GM12878 (cell line): Measurements from ENCODE around the gene ASB2. TPM values are rescaled to one million over a fixed set of nuclear protein-coding genes. Genes with fewer than 3 reads are reported as not detected.

ENCODE experiments used
- BRCA1 ChIP-seq: IDR thresholded peaks from 2 replicates; pipeline ENCODE4 v1.6.1; 2011; ENCODE audit warnings: low read depth, low read length, improper control_type of control experiment
- CHD2 ChIP-seq: IDR thresholded peaks from 2 replicates; pipeline ENCODE4 v1.6.1; 2011; ENCODE audit warnings: low read depth, low read length, improper control_type of control experiment, borderline replicate concordance
- FOXK2 ChIP-seq: fragments of 450-650 bp; IDR thresholded peaks from 2 replicates; pipeline ENCODE4 v1.6.1; 2017; ENCODE audit warnings: mild to moderate bottlenecking, moderate library complexity
- GABPA ChIP-seq: IDR thresholded peaks from 2 replicates; pipeline ENCODE4 v1.6.1; 2014; ENCODE audit warnings: antibody characterized with exemption, low read depth, mild to moderate bottlenecking, inconsistent platforms
- KDM1A ChIP-seq: fragments of 200-600 bp; sonication (generic); IDR thresholded peaks from 2 replicates; pipeline ENCODE4 v1.6.1; 2016; ENCODE audit warnings: borderline replicate concordance
- MXI1 ChIP-seq: fragments of 150-350 bp; IDR thresholded peaks from 2 replicates; pipeline ENCODE4 v1.6.1; 2011; ENCODE audit warnings: low read depth, mild to moderate bottlenecking, inconsistent platforms, low read length, improper control_type of control experiment
- NFIC ChIP-seq: IDR thresholded peaks from 2 replicates; pipeline ENCODE4 v1.6.1; 2012; ENCODE audit warnings: low read depth, mild to moderate bottlenecking, inconsistent platforms, low read length, moderate library complexity
- NFXL1 ChIP-seq: fragments of 450-650 bp; IDR thresholded peaks from 2 replicates; pipeline ENCODE4 v1.6.1; 2017; ENCODE audit warnings: antibody characterized with exemption, mild to moderate bottlenecking, borderline replicate concordance
- NR2F1 ChIP-seq: fragments of 450-650 bp; conservative IDR thresholded peaks from 2 replicates; pipeline ENCODE4 v1.6.1; 2017; ENCODE audit warnings: mild to moderate bottlenecking
- POLR2AphosphoS2 ChIP-seq: IDR thresholded peaks from 2 replicates; pipeline ENCODE4 v1.6.1; 2011; ENCODE audit warnings: low read depth, mild to moderate bottlenecking, low read length, improper control_type of control experiment, moderate library complexity
- POLR2AphosphoS5 ChIP-seq: IDR thresholded peaks from 2 replicates; pipeline ENCODE4 v1.6.1; 2011; ENCODE audit warnings: mild to moderate bottlenecking, low read length, inconsistent platforms
- SMAD1 ChIP-seq: fragments of 450-650 bp; IDR thresholded peaks from 2 replicates; pipeline ENCODE4 v1.6.1; 2018; ENCODE audit warnings: mild to moderate bottlenecking, low read depth; ENCODE audit not compliant: partially characterized antibody
- SMARCA5 ChIP-seq: fragments of 450-650 bp; IDR thresholded peaks from 2 replicates; pipeline ENCODE4 v1.6.1; 2017; ENCODE audit warnings: mild to moderate bottlenecking
- SREBF2 ChIP-seq: IDR thresholded peaks from 2 replicates; pipeline ENCODE4 v1.6.1; 2012; ENCODE audit warnings: mild to moderate bottlenecking, low read length
- SUPT20H ChIP-seq: IDR thresholded peaks from 2 replicates; pipeline ENCODE4 v1.6.1; 2011; ENCODE audit warnings: low read depth, mild to moderate bottlenecking, low read length, moderate library complexity, borderline replicate concordance; ENCODE audit not compliant: control insufficient read depth
- TCF3 ChIP-seq: IDR thresholded peaks from 2 replicates; pipeline ENCODE4 v1.6.1; 2012; ENCODE audit warnings: low read depth, mild to moderate bottlenecking, low read length, borderline replicate concordance; ENCODE audit not compliant: insufficient read depth
- WRNIP1 ChIP-seq: IDR thresholded peaks from 2 replicates; pipeline ENCODE4 v1.6.1; 2011; ENCODE audit warnings: low read depth, low read length, improper control_type of control experiment, borderline replicate concordance
- ZNF207 ChIP-seq: fragments of 450-650 bp; IDR thresholded peaks from 2 replicates; pipeline ENCODE4 v1.6.1; 2014; ENCODE audit warnings: antibody characterized with exemption, mild to moderate bottlenecking, borderline replicate concordance
- ZNF274 ChIP-seq: IDR thresholded peaks from one replicate; pipeline ENCODE4 v1.8.0; 2011; ENCODE audit not compliant: insufficient read length, insufficient read depth
- polyA plus RNA-seq, 11 experiments: library from polyadenylated mRNA; depleted of rRNA in 4 of 11; unstranded in 6 of 11; stranded (reverse) in 5 of 11; fragments of >200 nt; fragmentation: Nextera tagmentation in 4 of 11; fragmentation: Illumina TruSeq in 1 of 11; extraction: Ambion mirVana in 4 of 11; extraction: Trizol in 1 of 11; gene quantifications; 1 replicate in 1 of 11; 2 replicates in 10 of 11; pipeline versions ENCODE4 v1.2.1 to v1.2.3, GENCODE V29; 2011 to 2016; ENCODE audit warnings: inconsistent platforms in 2 of 11, missing spikeins in 2 of 11, low read depth in 1 of 11
- total RNA-seq, 4 experiments: library from RNA; depleted of rRNA in 3 of 4; stranded (reverse); fragments of >200 nt in 3 of 4; fragmentation: Illumina TruSeq in 1 of 4; extraction: Trizol in 1 of 4; gene quantifications; 2 replicates each; pipeline versions ENCODE4 v1.2.1 to v1.2.3, GENCODE V29; 2013 to 2021
- TF ChIP-seq, protein P1 (sequence below): fragments of 450-650 bp; IDR thresholded peaks from 2 replicates; pipeline ENCODE4 v1.6.1; 2017; ENCODE audit warnings: mild to moderate bottlenecking, low read depth, inconsistent platforms; ENCODE audit not compliant: poor library complexity, severe bottlenecking
- TF ChIP-seq, protein P2 (sequence below), 3 experiments: IDR thresholded peaks in 2 of 3; conservative IDR thresholded peaks in 1 of 3; 2 replicates each; pipeline ENCODE4 v1.5.1; 2011; ENCODE audit warnings: low read depth in 3 of 3, low read length in 3 of 3, mild to moderate bottlenecking in 3 of 3, control low read depth in 2 of 3, moderate library complexity in 2 of 3, inconsistent platforms in 1 of 3, mixed read lengths in 1 of 3; ENCODE audit not compliant: control insufficient read depth in 2 of 3, insufficient read depth in 1 of 3; ENCODE audit errors: extremely low read depth in 1 of 3
- TF ChIP-seq, protein P3 (sequence below): fragments of 450-650 bp; conservative IDR thresholded peaks from 2 replicates; pipeline ENCODE4 v1.6.1; 2017; ENCODE audit warnings: mild to moderate bottlenecking, moderate library complexity
- TF ChIP-seq, protein P4 (sequence below): fragments of 450-650 bp; IDR thresholded peaks from 2 replicates; pipeline ENCODE4 v1.6.1; 2017; ENCODE audit warnings: mild to moderate bottlenecking

The ASB2 gene
- total and polyA plus RNA-seq, 10 of the 15 experiments (the other 5 are each of a cell fraction or from before 2014, with no cell fraction given) = 3.0 to 54.8 (median 33.5) TPM

DNA sequence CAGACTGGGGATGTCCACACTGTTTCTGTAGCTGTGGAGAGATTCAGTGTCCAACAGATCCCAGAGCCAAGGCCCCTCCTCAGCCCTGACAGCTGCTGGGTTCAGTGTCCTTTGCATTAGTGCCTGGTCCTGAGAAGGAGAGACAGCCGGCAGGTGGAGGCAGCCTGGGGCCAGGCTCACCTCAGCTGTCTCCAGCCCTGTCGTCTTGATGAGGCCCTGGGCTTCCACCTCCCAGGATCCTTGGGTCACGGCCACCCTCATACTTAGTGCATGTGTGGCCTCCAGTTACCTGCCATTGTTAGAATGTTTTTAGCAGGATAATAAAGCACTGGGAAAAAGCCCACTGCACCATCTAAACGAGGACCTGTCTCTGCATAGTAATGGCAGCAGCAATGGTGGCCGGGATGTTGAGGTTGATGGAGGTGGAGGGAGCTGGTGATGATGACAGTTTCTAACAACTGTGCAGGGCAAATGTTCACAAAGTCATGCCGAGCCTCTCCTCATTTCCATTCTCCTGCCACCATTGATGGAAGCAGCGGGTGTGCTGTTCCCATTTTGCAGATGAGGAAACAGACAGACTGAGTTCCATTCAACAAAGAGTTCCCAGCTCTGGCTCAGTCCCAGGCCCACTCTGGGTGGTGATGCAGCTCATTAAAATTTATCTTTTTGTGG lies 17.7 kb downstream of the ASB2 start (continued):
- TF ChIP-seq FOXK2 (no peak), NFIC (no peak), NFXL1 (no peak), TCF3 (0 out of 2 replicates have a peak, but pooled peaks have one; percentile 2), WRNIP1 (no peak), SREBF2 (no peak), GABPA (no peak), SMAD1 (no peak), CHD2 (no peak), SUPT20H (no peak), BRCA1 (no peak), MXI1 (no peak), KDM1A (no peak), POLR2AphosphoS2 (no peak), SMARCA5 (peak; percentile 51; the same call in 1 of the 2 replicates), POLR2AphosphoS5 (peak; percentile 4), ZNF207 (no peak), NR2F1 (no peak), ZNF274 (no peak)
- TF ChIP-seq, protein P1, sequence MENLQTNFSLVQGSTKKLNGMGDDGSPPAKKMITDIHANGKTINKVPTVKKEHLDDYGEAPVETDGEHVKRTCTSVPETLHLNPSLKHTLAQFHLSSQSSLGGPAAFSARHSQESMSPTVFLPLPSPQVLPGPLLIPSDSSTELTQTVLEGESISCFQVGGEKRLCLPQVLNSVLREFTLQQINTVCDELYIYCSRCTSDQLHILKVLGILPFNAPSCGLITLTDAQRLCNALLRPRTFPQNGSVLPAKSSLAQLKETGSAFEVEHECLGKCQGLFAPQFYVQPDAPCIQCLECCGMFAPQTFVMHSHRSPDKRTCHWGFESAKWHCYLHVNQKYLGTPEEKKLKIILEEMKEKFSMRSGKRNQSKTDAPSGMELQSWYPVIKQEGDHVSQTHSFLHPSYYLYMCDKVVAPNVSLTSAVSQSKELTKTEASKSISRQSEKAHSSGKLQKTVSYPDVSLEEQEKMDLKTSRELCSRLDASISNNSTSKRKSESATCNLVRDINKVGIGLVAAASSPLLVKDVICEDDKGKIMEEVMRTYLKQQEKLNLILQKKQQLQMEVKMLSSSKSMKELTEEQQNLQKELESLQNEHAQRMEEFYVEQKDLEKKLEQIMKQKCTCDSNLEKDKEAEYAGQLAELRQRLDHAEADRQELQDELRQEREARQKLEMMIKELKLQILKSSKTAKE = no peak
- TF ChIP-seq, protein P2, sequence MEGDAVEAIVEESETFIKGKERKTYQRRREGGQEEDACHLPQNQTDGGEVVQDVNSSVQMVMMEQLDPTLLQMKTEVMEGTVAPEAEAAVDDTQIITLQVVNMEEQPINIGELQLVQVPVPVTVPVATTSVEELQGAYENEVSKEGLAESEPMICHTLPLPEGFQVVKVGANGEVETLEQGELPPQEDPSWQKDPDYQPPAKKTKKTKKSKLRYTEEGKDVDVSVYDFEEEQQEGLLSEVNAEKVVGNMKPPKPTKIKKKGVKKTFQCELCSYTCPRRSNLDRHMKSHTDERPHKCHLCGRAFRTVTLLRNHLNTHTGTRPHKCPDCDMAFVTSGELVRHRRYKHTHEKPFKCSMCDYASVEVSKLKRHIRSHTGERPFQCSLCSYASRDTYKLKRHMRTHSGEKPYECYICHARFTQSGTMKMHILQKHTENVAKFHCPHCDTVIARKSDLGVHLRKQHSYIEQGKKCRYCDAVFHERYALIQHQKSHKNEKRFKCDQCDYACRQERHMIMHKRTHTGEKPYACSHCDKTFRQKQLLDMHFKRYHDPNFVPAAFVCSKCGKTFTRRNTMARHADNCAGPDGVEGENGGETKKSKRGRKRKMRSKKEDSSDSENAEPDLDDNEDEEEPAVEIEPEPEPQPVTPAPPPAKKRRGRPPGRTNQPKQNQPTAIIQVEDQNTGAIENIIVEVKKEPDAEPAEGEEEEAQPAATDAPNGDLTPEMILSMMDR (IDR thresholded peaks at IDR 0.05 in 2 of 3, conservative IDR thresholded peaks at IDR 0.05 in 1 of 3; ENCODE audit: control insufficient read depth in 2 of 3, extremely low read depth in 1 of 3, insufficient read depth in 1 of 3, low read depth in 3 of 3, low read length in 3 of 3) = no peak
- TF ChIP-seq, protein P3, sequence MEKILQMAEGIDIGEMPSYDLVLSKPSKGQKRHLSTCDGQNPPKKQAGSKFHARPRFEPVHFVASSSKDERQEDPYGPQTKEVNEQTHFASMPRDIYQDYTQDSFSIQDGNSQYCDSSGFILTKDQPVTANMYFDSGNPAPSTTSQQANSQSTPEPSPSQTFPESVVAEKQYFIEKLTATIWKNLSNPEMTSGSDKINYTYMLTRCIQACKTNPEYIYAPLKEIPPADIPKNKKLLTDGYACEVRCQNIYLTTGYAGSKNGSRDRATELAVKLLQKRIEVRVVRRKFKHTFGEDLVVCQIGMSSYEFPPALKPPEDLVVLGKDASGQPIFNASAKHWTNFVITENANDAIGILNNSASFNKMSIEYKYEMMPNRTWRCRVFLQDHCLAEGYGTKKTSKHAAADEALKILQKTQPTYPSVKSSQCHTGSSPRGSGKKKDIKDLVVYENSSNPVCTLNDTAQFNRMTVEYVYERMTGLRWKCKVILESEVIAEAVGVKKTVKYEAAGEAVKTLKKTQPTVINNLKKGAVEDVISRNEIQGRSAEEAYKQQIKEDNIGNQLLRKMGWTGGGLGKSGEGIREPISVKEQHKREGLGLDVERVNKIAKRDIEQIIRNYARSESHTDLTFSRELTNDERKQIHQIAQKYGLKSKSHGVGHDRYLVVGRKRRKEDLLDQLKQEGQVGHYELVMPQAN = no peak
- TF ChIP-seq, protein P4, sequence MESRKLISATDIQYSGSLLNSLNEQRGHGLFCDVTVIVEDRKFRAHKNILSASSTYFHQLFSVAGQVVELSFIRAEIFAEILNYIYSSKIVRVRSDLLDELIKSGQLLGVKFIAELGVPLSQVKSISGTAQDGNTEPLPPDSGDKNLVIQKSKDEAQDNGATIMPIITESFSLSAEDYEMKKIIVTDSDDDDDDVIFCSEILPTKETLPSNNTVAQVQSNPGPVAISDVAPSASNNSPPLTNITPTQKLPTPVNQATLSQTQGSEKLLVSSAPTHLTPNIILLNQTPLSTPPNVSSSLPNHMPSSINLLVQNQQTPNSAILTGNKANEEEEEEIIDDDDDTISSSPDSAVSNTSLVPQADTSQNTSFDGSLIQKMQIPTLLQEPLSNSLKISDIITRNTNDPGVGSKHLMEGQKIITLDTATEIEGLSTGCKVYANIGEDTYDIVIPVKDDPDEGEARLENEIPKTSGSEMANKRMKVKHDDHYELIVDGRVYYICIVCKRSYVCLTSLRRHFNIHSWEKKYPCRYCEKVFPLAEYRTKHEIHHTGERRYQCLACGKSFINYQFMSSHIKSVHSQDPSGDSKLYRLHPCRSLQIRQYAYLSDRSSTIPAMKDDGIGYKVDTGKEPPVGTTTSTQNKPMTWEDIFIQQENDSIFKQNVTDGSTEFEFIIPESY = 0 out of 2 replicates have a peak, but pooled peaks have one; percentile 5
